HG02623 (cell line): ENCODE measurements around the gene CNDP2.

Experiments used
- ATAC-seq: cut with Tn5 transposase; IDR thresholded peaks from one replicate; pipeline ENCODE4 v1.9.1; 2021; ENCODE audit warnings: moderate library complexity; ENCODE audit not compliant: unreplicated experiment

Gene CNDP2

DNA sequence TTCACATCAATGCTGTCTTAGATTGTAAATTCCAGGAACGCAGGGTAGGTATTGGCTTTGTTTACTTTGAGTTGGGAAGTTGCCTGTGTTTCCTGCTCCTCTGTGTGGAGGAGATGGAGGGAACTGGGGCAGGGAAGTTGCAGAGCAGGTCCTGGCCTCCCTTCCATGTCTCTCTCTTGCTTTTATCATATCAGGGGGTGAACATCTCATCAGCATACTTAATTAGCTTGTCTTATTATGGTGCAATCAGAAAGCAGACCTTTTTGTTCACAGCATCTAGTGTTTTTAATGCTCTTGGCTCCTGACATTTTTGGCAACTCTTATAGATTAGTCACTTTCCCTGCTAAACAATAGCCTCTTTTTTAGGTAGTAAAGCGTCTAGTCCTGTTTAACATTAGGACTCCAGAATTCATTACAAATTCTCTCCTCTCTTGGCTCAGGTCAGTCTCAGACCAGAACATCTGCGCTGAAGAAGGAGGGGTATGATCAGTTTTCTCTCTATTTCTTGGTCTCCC lies 27.6 kb upstream of the CNDP2 start:
- no peak for ATAC-seq

DNA sequence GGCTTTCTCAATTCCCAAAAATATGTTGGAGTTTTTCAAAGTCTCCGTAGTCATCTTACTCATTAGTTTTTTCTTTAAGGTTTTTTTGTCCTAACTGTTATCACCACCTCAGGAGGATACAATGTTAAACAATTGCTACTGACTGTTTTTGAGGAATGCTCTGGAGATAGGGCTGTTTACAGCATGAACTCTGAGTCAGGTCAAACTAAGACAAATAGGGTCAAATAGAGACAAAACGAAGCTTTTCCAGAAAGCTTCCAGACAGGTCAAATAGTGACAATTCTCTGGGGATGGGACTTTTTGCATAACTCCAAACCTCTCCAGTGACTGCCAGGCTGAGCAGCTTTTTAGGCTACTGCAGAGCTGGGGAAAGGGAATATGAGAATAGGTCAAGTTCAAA lies 23.9 kb upstream of the CNDP2 start:
- no peak for ATAC-seq

DNA sequence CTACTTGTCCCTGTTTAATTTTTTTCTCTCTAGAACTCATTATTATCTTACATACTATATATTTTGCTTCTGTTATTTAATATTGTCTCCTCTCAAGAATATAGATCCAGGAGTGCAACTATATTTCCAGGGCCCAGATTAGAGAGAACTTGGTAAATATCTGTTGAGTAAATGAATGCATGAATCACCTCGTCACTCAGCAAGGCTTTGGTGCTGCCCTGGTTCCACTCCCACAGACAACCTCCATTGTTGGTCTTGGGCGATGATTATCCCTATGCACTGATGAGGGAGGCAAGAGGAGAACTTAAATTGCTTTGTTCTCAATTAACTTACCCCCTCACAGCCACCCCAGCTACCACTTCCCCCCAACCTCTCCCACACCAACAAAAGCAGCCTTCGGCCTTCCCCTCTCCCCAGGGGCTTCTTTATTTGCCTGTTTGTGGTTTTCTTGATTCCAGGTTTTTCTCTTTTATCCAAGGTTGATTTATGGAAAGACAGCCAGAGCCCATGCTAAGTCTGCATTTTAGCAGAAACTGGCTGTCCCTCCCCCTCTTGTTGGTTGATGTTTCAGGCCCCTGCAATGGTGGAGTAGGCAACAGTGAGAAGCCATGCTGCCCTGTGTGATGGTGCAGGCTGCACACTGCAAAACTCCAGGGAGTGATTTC lies 22.1 kb upstream of the CNDP2 start:
- ATAC-seq: no peak

DNA sequence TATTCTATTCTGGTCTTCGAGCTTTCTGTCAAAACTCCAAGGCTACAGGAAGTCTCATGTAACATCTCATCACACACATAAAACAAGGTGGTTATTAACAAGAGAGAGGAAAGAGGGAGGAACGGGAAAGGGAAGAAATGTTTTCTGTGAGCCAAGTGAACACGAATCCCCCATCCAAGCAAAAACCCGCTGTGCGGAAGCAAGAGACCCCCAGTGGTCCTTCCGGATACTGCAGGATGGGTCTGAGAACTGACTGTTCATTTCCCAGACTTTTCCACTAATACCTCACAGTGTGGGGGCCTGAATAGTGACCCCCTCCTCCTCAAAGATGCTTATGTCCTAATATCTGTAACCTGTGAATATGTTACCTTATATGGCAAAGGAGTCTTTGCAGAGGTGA lies 20.0 kb upstream of the CNDP2 start:
- no peak for ATAC-seq

DNA sequence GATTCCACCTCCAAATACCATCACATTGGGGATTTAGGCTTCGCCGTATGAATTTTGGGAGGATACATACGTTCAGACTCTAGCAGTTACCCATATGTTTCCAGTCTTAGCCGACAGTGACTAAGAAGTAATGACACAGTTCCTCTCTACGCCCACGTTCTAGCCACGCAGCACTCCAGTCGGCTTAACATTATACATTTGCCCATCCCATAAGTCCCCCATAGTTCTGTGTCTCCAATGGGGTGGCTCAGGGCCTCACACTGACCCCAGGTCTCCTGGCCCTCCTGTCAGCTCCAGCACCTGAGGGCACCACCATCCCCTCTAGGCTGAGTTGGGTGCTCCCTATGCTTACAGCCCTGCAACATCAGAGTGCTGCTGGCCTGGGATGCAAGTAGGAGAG lies 18.4 kb upstream of the CNDP2 start:
- no peak for ATAC-seq

DNA sequence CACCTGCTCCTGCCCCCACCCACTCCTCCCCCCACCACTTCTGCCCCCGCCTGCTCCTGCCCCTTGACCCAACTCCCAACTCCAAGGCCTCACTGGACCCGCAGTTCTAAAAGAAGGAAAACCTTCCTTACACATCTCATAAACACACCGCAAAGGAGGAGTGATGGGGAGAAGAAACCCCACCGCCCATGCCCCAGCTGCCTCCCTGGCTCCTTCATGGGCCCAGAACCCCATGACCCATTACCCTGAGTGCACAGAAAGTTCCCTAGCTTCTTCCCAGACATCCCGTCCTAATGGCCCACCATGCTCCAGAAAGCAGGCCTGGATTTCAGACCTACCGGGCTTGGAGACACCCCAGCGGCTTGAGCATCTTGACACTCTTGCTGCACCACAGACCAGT lies 17.8 kb upstream of the CNDP2 start:
- no peak for ATAC-seq

DNA sequence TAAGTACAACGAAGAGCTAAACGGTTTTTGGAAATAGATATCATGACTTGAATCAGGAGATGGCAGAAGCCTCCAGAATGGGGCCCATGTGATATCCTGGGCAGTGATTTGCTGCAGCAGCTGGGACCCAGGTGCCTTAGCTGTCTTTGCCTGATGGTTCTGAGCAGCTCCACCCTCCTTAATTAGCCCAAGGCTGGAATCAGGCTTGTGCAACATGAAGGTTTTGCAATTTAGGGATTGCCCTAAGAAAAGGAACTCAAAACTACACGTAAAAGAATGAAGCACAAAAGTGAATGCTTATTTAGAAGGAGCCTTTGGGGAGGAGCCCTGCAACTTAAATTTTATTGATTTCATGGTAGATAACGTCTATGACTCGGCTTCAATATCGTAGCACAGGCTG lies 17.3 kb upstream of the CNDP2 start:
- no peak for ATAC-seq

DNA sequence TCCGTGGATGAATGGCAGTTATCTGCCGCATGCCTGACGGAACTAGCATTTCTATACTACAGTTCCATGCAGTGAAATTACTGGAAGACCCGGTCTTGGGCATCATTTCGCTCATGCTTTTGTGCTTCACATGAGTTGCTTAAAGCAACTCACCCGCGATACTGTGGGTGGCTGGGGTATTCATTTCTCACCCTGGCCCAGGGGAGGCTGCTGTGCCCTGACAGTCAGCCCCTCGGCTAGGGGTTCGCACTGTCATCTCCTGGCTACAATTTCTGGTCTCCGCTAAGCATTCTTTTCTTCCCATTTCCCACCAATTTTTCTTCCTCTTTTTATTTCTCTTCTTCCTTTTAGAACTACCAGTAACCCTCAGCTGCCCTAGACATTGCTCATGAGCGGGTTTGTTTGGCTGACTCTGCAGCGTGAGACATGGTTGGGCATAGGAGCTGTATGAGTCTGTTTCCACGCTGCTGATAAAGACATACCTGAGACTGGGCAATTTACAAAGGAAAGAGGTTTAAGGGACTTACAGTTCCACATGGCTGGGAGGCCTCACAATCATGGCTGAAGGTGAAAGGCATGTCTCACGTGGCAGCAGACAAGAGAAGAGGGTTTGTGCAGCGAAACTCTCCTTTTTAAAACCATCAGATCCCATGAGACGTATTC lies 16.5 kb upstream of the CNDP2 start:
- ATAC-seq: no peak

DNA sequence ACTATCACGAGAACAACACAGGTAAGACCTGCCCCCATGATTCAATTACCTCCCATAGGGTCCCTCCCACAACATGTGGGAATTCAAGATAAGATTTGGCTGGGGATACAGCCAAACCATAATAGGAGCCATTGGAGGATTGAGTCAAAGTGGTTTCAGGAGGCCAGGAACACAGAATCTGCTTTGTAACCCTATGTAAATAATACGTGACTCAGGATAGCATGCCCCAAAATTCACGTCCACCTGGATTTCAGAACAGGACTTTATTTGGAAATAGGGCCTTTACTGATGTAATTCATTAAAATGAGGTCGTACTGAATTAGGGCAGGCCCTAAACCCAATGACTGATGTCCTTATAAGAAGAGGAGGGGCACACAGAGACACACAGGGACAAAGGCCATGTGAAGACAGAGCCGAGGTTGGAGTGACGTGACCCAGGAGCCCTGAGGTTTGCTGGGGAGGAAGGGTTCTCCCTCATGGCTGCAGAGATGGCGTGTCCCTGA lies 16.0 kb upstream of the CNDP2 start:
- ATAC-seq: no peak

DNA sequence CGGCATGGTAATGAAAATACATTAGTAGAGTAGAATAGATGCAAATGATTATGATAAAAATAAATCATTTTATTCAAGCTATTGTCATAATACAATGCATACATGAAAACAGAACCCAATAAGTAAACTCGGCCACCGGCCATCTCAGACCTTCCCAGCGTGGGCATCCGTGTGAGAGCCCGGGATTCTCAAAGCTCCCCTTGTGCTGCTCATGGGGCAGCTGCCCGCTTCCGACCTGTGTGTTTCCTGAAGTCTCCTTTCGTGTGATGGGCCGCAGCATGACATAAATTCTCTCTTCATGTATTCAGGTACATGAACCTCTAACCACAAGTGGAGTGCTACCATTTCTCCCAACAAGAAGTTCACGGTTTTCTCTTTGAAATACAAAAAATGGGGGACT lies 13.5 kb upstream of the CNDP2 start:
- ATAC-seq: no peak

DNA sequence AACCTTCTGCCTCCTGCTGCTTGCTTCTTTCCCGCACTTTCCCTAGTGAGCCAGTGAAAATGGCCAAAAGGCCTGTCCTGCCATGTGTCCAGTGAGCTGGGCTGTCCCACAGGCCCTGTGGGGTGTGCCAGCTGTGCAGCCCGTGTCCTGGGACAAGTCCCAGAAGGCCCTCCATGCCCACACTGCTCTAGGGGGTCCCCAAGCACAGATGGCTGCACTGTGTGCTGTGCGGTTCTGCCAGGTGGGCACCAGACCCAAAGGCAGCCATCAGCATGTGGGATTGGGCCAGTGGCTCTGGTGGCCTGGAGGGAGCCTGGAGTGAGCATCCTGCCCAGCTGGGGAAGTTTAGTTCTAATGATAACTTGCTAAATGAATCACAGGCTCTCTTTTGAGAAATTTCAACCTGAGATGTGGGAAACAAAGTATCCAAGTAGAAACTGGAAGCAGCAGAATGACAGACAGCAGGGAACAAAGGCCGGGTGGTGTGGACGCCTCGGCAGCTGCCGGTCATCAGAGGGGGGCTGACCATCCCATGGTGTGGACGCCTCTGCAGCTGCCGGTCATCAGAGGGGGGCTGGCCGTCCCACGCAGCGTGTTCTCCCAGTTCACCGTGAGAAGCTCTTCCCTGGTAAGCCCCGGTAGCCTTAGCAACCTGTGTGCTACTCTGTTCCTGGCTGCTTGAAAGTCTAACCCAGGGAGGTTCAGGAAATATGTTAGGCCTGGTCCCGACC lies 9.9 kb upstream of the CNDP2 start:
- no peak for ATAC-seq

DNA sequence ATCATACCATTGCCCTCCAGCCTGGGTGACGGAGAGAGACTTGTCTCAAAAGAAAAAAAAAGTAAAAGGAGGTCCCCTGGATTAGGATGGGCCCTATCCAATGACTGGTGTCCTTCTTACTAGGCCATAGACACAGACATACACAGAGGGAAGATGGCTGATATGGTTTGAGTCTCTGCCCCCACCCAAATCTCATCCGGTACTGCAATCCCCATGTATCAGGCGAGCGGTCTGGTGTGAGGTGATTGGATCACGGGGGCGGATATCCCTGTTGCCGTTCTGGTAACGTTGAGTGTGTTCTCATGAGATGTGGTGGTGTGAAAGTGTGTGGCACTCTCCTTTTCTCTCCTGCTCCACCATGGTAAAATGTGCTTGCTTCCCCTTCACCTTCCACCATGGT lies 7.8 kb upstream of the CNDP2 start:
- no peak for ATAC-seq

DNA sequence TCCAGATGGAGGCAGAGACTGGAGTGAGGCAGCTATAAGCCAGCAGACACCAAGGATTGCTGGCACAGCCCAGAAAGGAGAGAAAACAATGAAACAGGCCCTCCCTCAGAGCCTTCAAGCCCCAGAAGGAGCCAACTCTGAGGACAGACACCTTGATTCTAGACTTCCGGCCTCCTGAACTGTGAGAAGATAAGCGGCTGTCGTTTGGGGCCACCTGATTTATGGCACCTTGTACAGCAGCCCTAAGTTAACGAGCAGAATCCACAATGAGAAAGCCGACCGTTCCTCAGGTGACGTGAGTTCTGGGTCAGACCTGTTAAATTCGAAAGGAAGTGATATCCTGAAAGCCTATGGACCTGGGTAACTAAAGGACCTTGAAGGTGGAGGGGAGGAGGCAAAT lies 7.3 kb upstream of the CNDP2 start:
- no peak for ATAC-seq

DNA sequence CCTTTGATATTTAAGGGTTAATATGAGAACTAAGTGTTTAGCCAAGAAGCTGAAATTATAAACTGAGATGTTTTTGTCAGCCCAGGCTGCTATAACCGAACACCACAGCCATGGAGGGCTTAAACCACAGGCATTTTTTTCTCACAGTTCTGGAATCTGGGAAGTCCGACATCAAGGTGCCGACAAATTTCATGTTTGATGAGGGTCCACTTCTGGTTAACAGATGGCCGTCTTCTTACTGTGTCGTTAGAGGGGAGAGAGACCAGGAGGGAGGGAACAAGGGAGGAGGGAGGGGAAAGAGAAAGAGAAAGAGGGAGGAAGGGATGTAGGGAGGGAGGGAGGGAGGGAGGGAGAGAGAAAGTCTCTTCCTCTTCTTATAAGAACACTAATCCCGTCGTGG lies 6.5 kb upstream of the CNDP2 start:
- no peak for ATAC-seq

DNA sequence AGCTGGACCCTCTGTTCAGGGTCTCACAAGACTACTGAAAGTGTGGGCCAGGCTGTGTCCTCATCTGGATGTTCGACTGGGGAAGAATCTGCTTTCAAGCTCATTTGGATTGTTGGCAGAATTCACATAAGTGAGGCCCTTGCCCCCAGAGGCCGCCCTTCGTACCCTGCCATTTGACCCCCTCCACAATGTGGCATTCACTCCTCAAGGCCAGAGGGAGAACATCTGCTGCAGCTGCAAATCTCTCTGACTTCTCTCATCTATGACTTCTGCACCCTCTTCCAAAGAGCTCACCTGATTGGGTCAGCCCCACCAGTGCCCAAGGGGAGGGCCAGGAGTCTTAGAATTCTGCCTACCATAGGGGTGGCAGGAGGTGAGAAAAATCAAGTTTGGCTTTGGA lies 3.9 kb upstream of the CNDP2 start:
- no peak for ATAC-seq

DNA sequence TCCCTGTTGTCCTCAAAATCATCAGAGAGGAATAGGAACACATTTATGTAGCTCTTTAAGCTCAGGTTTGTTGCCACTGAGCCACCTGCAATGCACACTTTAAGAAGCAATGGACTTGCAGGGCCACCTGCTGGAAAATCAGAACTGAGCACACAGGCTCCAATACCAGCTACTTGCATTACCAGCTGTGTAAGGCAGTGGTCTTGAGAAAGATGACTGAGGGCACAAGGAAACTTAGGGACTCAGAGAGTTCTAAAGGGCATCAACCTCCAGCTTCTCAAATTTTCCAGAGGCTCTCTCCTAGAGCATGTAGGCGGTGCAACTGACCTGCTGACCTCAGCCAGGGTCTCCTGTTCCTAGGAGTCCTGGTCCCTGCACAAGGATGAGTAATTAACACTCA lies 2.5 kb upstream of the CNDP2 start:
- ATAC-seq: peak; percentile 17

DNA sequence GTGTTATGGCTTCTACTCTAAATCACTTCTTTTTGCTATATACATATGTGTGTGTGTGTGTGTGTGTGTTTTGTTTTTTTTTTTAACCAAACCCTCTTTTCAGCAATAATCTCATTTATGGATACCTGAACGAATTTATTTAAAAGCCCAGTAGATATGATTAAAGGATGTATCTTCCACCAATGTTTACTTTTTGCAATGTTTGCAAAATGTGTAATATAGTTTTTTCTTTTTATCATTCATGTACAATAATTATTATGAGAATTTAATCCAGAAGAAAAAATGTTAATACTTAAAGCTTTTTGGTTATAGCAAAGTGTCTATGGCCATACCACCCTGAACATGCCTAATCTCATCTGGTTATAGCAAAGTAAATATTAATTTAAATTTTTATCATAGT lies 1.6 kb upstream of the CNDP2 start:
- no peak for ATAC-seq

DNA sequence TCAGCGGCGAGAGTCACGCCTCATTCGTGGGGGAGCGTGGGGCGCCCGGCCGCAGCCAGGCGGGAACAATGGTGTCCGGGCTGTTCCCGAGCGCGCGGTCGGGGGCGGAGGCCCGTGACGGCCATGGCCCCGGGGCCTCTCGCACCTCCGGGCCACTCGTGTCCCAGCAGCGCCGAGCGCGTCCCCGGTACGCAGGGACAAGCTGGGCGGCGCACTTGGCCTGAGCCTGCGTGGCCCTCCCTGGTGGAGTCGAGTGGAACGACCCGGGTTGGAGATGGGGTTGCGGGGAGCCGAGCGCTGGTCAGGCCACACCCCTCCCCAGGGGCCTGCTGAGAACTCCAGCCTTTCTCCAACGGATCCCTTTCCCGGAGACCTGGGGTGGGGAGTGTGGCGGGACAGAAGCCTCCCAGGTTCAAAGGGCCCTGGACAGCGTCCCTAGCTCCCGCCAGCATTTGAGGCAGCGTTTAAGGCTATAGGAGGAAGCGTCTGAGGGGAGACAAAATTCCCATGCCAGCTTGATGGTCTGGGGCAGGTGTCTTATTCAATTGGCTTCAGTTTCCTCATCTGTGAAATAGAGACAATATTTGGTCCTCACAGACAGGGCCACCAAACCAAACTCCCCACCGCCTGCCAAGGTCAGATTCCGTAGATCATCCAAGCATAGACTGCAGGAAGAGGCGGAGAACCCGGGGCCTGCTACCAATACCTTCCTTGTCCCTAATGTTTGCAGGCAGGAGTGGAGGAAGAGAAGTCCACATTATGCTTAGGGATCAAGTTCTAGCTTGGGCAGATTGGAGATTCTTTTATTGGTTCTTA lies 553 bp downstream of the CNDP2 start:
- peak; percentile 18 for ATAC-seq

DNA sequence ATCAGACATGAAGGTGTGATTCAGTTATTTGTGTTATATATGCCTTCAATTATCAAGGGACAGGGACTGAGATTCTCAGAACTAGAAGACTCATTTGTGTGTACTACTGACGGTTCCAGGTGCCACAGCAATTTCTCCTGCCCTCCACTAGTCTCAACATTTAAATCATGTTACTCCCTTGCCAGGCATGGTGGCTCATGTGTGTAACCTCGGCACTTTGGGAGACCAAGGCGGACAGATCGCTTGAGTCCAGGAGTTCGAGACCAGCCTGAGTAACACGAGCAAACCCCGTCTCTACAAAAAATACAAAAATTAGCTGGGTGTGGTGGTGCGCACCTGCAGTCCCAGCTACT lies 1.1 kb downstream of the CNDP2 start:
- ATAC-seq: no peak

DNA sequence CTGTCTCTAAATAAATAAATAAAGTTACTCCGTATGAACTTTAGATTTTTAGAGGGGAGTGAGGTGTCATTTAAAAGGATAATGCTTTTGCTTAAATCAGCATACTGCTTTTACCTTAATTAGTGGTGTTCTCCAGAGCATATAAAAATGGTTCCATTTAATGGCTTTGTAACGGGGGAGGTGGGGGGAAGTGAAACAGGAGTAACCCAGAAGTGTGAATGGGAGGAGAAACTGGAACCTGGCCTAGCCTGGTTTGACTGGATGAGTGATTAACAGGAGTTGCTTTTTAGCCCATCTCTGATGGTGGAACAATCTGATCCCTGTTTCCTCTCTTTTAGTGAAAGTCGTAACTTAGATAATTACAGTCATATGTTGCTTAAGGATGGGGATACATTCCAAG lies 1.6 kb downstream of the CNDP2 start:
- no peak for ATAC-seq
